HG03521 (cell line): Measurements from ENCODE around the gene ZFP57.

Source experiments
- ATAC-seq: cut with Tn5 transposase; IDR thresholded peaks from one replicate; pipeline ENCODE4 v1.9.1; 2021; ENCODE audit warnings: mild to moderate bottlenecking, moderate library complexity; ENCODE audit not compliant: unreplicated experiment

ZFP57 gene

GRCh38 chr6:29680904-29681303 lies at the start of gene ZFP57:
Gene ZFP57 (minus strand): TSS chr6:29681152. CDS start chr6:29677003, 4,149 bp downstream.
- no peak for ATAC-seq

GRCh38 chr6:29730575-29731126 lies 49.7 kb upstream of the ZFP57 start:
- no peak for ATAC-seq

GRCh38 chr6:29729774-29730328 lies 48.9 kb upstream of the ZFP57 start:
- ATAC-seq: no peak

GRCh38 chr6:29728875-29729270 lies 47.9 kb upstream of the ZFP57 start:
- ATAC-seq: no peak

GRCh38 chr6:29728173-29728874 lies 47.4 kb upstream of the ZFP57 start:
- ATAC-seq: no peak

GRCh38 chr6:29727637-29728036 lies 46.7 kb upstream of the ZFP57 start:
- no peak for ATAC-seq

- ATAC-seq: no peak
Observed at GRCh38 chr6:29726571-29727194, 45.7 kb upstream of the ZFP57 start.

- no peak for ATAC-seq
Observed at GRCh38 chr6:29726001-29726400, 45.0 kb upstream of the ZFP57 start.

- ATAC-seq: no peak
Observed at GRCh38 chr6:29724937-29725869, 44.3 kb upstream of the ZFP57 start.

GRCh38 chr6:29723666-29724588 lies 43.0 kb upstream of the ZFP57 start:
- ATAC-seq: peak; percentile 36

GRCh38 chr6:29723262-29723665 lies 42.3 kb upstream of the ZFP57 start, which contains the start of gene HLA-F:
Gene HLA-F (plus strand): TSS chr6:29723434. CDS start chr6:29723464, 30 bp downstream.
- ATAC-seq: peak; percentile 89

- no peak for ATAC-seq
Observed at GRCh38 chr6:29720863-29721262, 39.9 kb upstream of the ZFP57 start.

GRCh38 chr6:29710281-29710941 lies 29.5 kb upstream of the ZFP57 start:
- ATAC-seq: no peak

GRCh38 chr6:29709188-29709587 lies 28.2 kb upstream of the ZFP57 start:
- no peak for ATAC-seq

- ATAC-seq: no peak
Observed at GRCh38 chr6:29708432-29709179, 27.7 kb upstream of the ZFP57 start.

- no peak for ATAC-seq
Observed at GRCh38 chr6:29705389-29706231, 24.7 kb upstream of the ZFP57 start.

GRCh38 chr6:29702519-29703103 lies 21.7 kb upstream of the ZFP57 start:
- no peak for ATAC-seq
